PC-3 (cell line): ENCODE results near the gene NPTX2. TPM values are rescaled to one million over a fixed set of nuclear protein-coding genes. Genes with fewer than 3 reads are reported as not detected.
A peak's percentile ranks its signal among the peaks of the same experiment; 100 is the strongest.

ENCODE experiments used
- ATAC-seq: fragments of 200-7000 bp; cut with Tn5 transposase; 2 replicates; pipeline ENCODE4 v1.9.1; 2020; ENCODE audit warnings: mild to moderate bottlenecking, moderate library complexity
- Bru-seq: library from RNA; stranded (reverse); fragments of 400-500 nt; gene quantifications from one replicate; lab custom pipeline; 2021; lab: Mats Ljungman, UMichigan
- BruChase-seq, 2 experiments: library from RNA; stranded (reverse); fragments of 400-500 nt; gene quantifications; one replicate each; lab custom pipeline; 2021; lab: Mats Ljungman, UMichigan
- BruUV-seq: library from RNA; stranded (reverse); fragments of 400-500 nt; replicated peaks from 2 replicates; lab custom pipeline; 2021; lab: Mats Ljungman, UMichigan
- CTCF ChIA-PET: fragments of 300-600 bp; sonication (Branson Sonifier 250); formaldehyde crosslinking; loops from one replicate; lab custom pipeline; 2022; ENCODE audit warnings: antibody characterized with exemption; lab: Charles Lee
- POLR2A ChIA-PET: fragments of 300-600 bp; sonication (Branson Sonifier 250); formaldehyde crosslinking; loops from one replicate; lab custom pipeline; 2022; ENCODE audit warnings: antibody characterized with exemption; ENCODE audit not compliant: unreplicated experiment; lab: Charles Lee
- DNase-seq: peaks from one replicate; pipeline ENCODE4 v3.0.0-alpha.2; 2015
- H2AFZ ChIP-seq: fragments of 300-600 bp; sonication (generic); 2 replicates; pipeline ENCODE4 v1.6.0; 2016; ENCODE audit warnings: antibody characterized with exemption, low read length
- H3F3A ChIP-seq: fragments of 300-600 bp; sonication (generic); one replicate; pipeline ENCODE4 v1.6.0; 2017; ENCODE audit warnings: antibody characterized with exemption, low read length, control low read depth, mild to moderate bottlenecking; ENCODE audit not compliant: unreplicated experiment
- H3K27ac ChIP-seq: fragments of 300-600 bp; sonication (generic); 2 replicates; pipeline ENCODE4 v1.5.1; 2016; ENCODE audit warnings: mild to moderate bottlenecking, low read length
- H3K27me3 ChIP-seq: fragments of 300-600 bp; sonication (generic); 2 replicates; pipeline ENCODE4 v1.6.1; 2016; ENCODE audit warnings: low read length, mixed read lengths
- H3K36me3 ChIP-seq: fragments of 300-600 bp; sonication (generic); 2 replicates; pipeline ENCODE4 v1.6.1; 2016; ENCODE audit warnings: low read depth, mixed run types, low read length, mixed read lengths
- H3K4me1 ChIP-seq: fragments of 300-600 bp; sonication (generic); 2 replicates; pipeline ENCODE4 v1.5.1; 2016; ENCODE audit warnings: low read length; ENCODE audit not compliant: insufficient read depth
- H3K4me2 ChIP-seq: fragments of 300-600 bp; sonication (generic); 2 replicates; pipeline ENCODE4 v1.6.0; 2016; ENCODE audit warnings: low read length
- H3K4me3 ChIP-seq: fragments of 300-600 bp; sonication (generic); 2 replicates; pipeline ENCODE4 v1.5.1; 2016; ENCODE audit warnings: mild to moderate bottlenecking, low read length, mixed read lengths
- H3K79me2 ChIP-seq: fragments of 300-600 bp; sonication (generic); 2 replicates; pipeline ENCODE4 v1.6.1; 2017; ENCODE audit warnings: low read length, mixed read lengths
- H3K9ac ChIP-seq: fragments of 300-600 bp; sonication (generic); 2 replicates; pipeline ENCODE4 v1.6.0; 2016; ENCODE audit warnings: mild to moderate bottlenecking, low read length
- H3K9me2 ChIP-seq: fragments of 300-600 bp; sonication (generic); replicated peaks from 2 replicates; pipeline ENCODE4 v1.6.1; 2016; ENCODE audit warnings: mixed run types, low read length, mixed read lengths
- H3K9me3 ChIP-seq: fragments of 300-600 bp; sonication (generic); 2 replicates; pipeline ENCODE4 v1.6.1; 2016; ENCODE audit warnings: low read length, mixed read lengths
- H4K20me1 ChIP-seq: fragments of 300-600 bp; sonication (generic); 2 replicates; pipeline ENCODE4 v1.6.1; 2016; ENCODE audit warnings: low read length, mixed read lengths
- CTCF ChIP-seq: fragments of 300-600 bp; sonication (generic); conservative IDR thresholded peaks from 2 replicates; pipeline ENCODE4 v1.5.1; 2017; ENCODE audit warnings: antibody characterized with exemption, low read depth, mild to moderate bottlenecking, low read length
- EZH2 ChIP-seq: fragments of 300-600 bp; sonication (generic); IDR thresholded peaks from one replicate; pipeline ENCODE4 v1.6.1; 2017; ENCODE audit warnings: antibody characterized with exemption, mild to moderate bottlenecking, low read length; ENCODE audit not compliant: unreplicated experiment
- EZH2phosphoT487 ChIP-seq: fragments of 300-600 bp; sonication (generic); IDR thresholded peaks from 2 replicates; pipeline ENCODE4 v1.6.1; 2018; ENCODE audit warnings: mild to moderate bottlenecking, antibody characterized with exemption, low read length, borderline replicate concordance
- intact Hi-C: fragments of 100-400 bp; cut with micrococcal nuclease; formaldehyde crosslinking; loops from 2 replicates; pipeline ENCODE4 v1.9.0; 2023
- long read RNA-seq: library from polyadenylated mRNA; unstranded; transcript quantifications from one replicate; pipeline ENCODE4 v2.0.0, GENCODE V29; 2021; ENCODE audit not compliant: unreplicated experiment
- total RNA-seq: library from RNA; depleted of rRNA; stranded (reverse); fragments of >200 nt; gene quantifications from 2 replicates; pipeline ENCODE4 v1.2.3, GENCODE V29; 2014; rRNA removed

Gene NPTX2
- not detected in 2 replicates for total RNA-seq
- not detected for Bru-seq, nascent RNA
- BruChase-seq, experiment 1, labeled RNA remaining after a 6-hour chase, result not detected
- not detected for BruChase-seq, experiment 2, labeled RNA remaining after a 2-hour chase
- long read RNA-seq, result 0 reads

GRCh38 chr7:98617051-98617959 is at the start of gene NPTX2:
TSS of gene NPTX2 (plus strand) at chr7:98617285. CDS start at chr7:98617462, 177 bp downstream.
- no peak within 1 kb of the TSS for H3K9ac ChIP-seq
- no peaks in the 10 kb centered on the region for H3K4me1 ChIP-seq
- no peaks in the 10 kb centered on the region for H3K9me3 ChIP-seq
- no peak within 1 kb of the TSS for H3K4me2 ChIP-seq
- H4K20me1 ChIP-seq, result 0 out of 2 replicates have a peak, but pooled peaks cover 3% of the 10 kb centered on the region
- peaks cover 57% of the 10 kb centered on the region for H3K27me3 ChIP-seq
- CTCF ChIA-PET, result no interaction called here
- H3K4me3 ChIP-seq, result no peak within 1 kb of the TSS
- no peaks in the 10 kb centered on the region for H3K36me3 ChIP-seq
- POLR2A ChIA-PET, result no interaction called here
- H3K79me2 ChIP-seq, result no peaks in the 10 kb centered on the region
- ATAC-seq (0 out of 2 replicates have a peak, but pooled peaks have one; percentile 33), DNase-seq (no peak)
- intact Hi-C loops, result no loop called here
- no peaks in the 10 kb centered on the region for H3K9me2 ChIP-seq
- H3F3A ChIP-seq, result no peaks in the 10 kb centered on the region
- no peak within 1 kb of the TSS for H2AFZ ChIP-seq
- BruUV-seq, result no TSS peak
- no peak within 1 kb of the TSS for H3K27ac ChIP-seq
- TF ChIP-seq CTCF, result no peak
- TF ChIP-seq EZH2phosphoT487, result no peak
- TF ChIP-seq EZH2, result no peak

- POLR2A ChIA-PET, result no interaction called here
- H4K20me1 ChIP-seq, result no peaks in the 10 kb centered on the region
- H3K9me3 ChIP-seq, result no peaks in the 10 kb centered on the region
- no peak for ATAC-seq
- no peak overlapping the region for H2AFZ ChIP-seq
- no peaks in the 10 kb centered on the region for H3K79me2 ChIP-seq
- intact Hi-C loops, result no loop called here
- H3K27me3 ChIP-seq, result peaks cover 16% of the 10 kb centered on the region
- TF ChIP-seq EZH2, result no peak
- no peak for TF ChIP-seq EZH2phosphoT487
- no peak for TF ChIP-seq CTCF
- CTCF ChIA-PET, result no interaction called here
- H3K36me3 ChIP-seq, result no peaks in the 10 kb centered on the region
- no peak overlapping the region for H3K4me3 ChIP-seq
- H3K4me2 ChIP-seq, result no peak overlapping the region
- H3K4me1 ChIP-seq, result peaks cover 9% of the 10 kb centered on the region; the same call in 1 of the 2 replicates
- H3F3A ChIP-seq, result no peaks in the 10 kb centered on the region
- no peak overlapping the region for H3K9ac ChIP-seq
- BruUV-seq, result no TSS peak
- no peaks in the 10 kb centered on the region for H3K9me2 ChIP-seq
- DNase-seq, result no peak
- H3K27ac ChIP-seq, result no peak overlapping the region
These were observed 49.1 kb upstream of the NPTX2 start for GRCh38 chr7:98567991-98568390.
